ENCODE measurements around the gene ZNF569. TPM values are rescaled to one million over a fixed set of nuclear protein-coding genes. Genes with fewer than 3 reads are reported as not detected.
A peak's percentile ranks its signal among the peaks of the same experiment; 100 is the strongest.

Gene ZNF569
- total and polyA plus RNA-seq, 10 of the 15 experiments (the other 5 are each of a cell fraction or from before 2014, with no cell fraction given) = 0.82 to 4.3 (median 2.3) TPM

- no peak for TF ChIP-seq E2F8 (IDR thresholded peaks at IDR 0.05; ENCODE audit: low read depth, partially characterized antibody)
- TF ChIP-seq, protein P1, sequence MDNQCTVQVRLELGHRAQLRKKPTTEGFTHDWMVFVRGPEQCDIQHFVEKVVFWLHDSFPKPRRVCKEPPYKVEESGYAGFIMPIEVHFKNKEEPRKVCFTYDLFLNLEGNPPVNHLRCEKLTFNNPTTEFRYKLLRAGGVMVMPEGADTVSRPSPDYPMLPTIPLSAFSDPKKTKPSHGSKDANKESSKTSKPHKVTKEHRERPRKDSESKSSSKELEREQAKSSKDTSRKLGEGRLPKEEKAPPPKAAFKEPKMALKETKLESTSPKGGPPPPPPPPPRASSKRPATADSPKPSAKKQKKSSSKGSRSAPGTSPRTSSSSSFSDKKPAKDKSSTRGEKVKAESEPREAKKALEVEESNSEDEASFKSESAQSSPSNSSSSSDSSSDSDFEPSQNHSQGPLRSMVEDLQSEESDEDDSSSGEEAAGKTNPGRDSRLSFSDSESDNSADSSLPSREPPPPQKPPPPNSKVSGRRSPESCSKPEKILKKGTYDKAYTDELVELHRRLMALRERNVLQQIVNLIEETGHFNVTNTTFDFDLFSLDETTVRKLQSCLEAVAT (IDR thresholded peaks at IDR 0.05) = 0 out of 2 replicates have a peak, but pooled peaks have one; percentile 21
- peak in 1 of 2 experiments; percentile 84; a peak in 2 of 3 replicates for TF ChIP-seq EGR1 (IDR thresholded peaks at IDR 0.05; ENCODE audit: borderline replicate concordance in 1 of 2, low read depth in 2 of 2, low read length in 2 of 2)
- TF ChIP-seq RBBP5 (conservative IDR thresholded peaks at IDR 0.05) = no peak
- TF ChIP-seq YY1 (IDR thresholded peaks at IDR 0.05; ENCODE audit: low read depth, low read length) = peak; percentile 81
- TF ChIP-seq SREBF1 (IDR thresholded peaks at IDR 0.05; ENCODE audit: low read length) = peak; percentile 68; the same call in 1 of the 2 replicates
- TF ChIP-seq IKZF2 (IDR thresholded peaks at IDR 0.05) = peak in 1 of 2 experiments; percentile 9; a peak in 1 of 4 replicates
- TF ChIP-seq, protein P2, sequence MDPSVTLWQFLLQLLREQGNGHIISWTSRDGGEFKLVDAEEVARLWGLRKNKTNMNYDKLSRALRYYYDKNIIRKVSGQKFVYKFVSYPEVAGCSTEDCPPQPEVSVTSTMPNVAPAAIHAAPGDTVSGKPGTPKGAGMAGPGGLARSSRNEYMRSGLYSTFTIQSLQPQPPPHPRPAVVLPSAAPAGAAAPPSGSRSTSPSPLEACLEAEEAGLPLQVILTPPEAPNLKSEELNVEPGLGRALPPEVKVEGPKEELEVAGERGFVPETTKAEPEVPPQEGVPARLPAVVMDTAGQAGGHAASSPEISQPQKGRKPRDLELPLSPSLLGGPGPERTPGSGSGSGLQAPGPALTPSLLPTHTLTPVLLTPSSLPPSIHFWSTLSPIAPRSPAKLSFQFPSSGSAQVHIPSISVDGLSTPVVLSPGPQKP (IDR thresholded peaks at IDR 0.05; ENCODE audit: low read depth, low read length) = peak; percentile 60
- no peak for TF ChIP-seq KDM1A (IDR thresholded peaks at IDR 0.05; ENCODE audit: borderline replicate concordance)
- TF ChIP-seq, protein P3, sequence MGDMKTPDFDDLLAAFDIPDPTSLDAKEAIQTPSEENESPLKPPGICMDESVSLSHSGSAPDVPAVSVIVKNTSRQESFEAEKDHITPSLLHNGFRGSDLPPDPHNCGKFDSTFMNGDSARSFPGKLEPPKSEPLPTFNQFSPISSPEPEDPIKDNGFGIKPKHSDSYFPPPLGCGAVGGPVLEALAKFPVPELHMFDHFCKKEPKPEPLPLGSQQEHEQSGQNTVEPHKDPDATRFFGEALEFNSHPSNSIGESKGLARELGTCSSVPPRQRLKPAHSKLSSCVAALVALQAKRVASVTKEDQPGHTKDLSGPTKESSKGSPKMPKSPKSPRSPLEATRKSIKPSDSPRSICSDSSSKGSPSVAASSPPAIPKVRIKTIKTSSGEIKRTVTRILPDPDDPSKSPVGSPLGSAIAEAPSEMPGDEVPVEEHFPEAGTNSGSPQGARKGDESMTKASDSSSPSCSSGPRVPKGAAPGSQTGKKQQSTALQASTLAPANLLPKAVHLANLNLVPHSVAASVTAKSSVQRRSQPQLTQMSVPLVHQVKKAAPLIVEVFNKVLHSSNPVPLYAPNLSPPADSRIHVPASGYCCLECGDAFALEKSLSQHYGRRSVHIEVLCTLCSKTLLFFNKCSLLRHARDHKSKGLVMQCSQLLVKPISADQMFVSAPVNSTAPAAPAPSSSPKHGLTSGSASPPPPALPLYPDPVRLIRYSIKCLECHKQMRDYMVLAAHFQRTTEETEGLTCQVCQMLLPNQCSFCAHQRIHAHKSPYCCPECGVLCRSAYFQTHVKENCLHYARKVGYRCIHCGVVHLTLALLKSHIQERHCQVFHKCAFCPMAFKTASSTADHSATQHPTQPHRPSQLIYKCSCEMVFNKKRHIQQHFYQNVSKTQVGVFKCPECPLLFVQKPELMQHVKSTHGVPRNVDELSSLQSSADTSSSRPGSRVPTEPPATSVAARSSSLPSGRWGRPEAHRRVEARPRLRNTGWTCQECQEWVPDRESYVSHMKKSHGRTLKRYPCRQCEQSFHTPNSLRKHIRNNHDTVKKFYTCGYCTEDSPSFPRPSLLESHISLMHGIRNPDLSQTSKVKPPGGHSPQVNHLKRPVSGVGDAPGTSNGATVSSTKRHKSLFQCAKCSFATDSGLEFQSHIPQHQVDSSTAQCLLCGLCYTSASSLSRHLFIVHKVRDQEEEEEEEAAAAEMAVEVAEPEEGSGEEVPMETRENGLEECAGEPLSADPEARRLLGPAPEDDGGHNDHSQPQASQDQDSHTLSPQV (IDR thresholded peaks at IDR 0.05) = no peak
- no peak for TF ChIP-seq SUZ12 (IDR thresholded peaks at IDR 0.05; ENCODE audit: unreplicated experiment)
- peak; percentile 35 for TF ChIP-seq MEF2B (IDR thresholded peaks at IDR 0.05; ENCODE audit: partially characterized antibody, poor library complexity, severe bottlenecking)
- peak; percentile 97 for TF ChIP-seq HCFC1 (IDR thresholded peaks at IDR 0.05; ENCODE audit: low read length)
- no peak for TF ChIP-seq EZH2 (IDR thresholded peaks at IDR 0.05; ENCODE audit: borderline replicate concordance, control insufficient read depth, low read depth, low read length)
- peak; percentile 79 for TF ChIP-seq CBX5 (IDR thresholded peaks at IDR 0.05; ENCODE audit: low read depth)
- TF ChIP-seq RCOR1 (conservative IDR thresholded peaks at IDR 0.05; ENCODE audit: low read depth, low read length) = no peak
- peak; percentile 5; the same call in 1 of the 2 replicates for TF ChIP-seq RUNX3 (IDR thresholded peaks at IDR 0.05; ENCODE audit: low read length)
Measured at GRCh38 chr19:37468961-37469777, 1.9 kb upstream of the ZNF569 start, which contains the start of gene ZNF570 (continued).
